ENCODE results near the gene DIAPH3. TPM values are rescaled to one million over a fixed set of nuclear protein-coding genes. Genes with fewer than 3 reads are reported as not detected.

DIAPH3 gene
- polyA plus RNA-seq, 10 donors = 7.0 to 13.8 (median 8.1) TPM

DNA sequence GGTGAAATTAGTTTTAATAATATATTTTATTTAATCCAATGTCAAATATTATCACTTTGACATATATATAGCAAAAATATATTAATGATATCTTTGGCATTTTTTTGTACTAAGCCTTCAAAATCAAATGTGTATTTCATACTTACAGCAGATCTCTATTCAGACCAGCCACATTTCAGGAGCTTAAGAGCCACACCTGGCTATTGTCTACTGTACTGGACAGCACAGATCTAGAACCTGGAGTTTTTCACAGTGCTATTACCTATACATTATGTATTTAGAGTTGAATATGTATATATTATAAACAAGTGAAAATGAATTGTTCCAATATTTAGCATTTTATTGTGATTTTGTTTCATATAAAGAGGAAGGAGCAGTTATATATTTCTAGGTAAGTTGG is 486.3 kb downstream of the DIAPH3 start:
- no peak for DNase-seq

DNA sequence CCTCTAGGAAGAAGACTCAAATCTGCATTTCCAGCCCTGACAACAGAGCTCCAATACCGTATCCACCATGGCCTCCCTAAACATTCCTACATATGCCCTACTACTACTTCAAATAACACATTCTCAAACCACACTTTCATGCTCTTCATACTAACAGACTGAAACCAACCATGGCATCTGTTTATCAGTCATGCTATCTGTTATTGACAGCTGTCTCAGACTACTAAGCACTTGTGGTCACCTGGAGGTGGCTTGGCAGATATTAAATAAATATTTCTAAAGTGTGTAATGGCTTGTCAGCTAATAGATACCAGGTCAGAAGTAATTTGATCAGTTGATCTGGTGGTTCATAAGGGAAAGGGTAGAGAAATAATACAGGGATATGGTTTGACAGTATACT is 489.1 kb downstream of the DIAPH3 start:
- DNase-seq = no peak

DNA sequence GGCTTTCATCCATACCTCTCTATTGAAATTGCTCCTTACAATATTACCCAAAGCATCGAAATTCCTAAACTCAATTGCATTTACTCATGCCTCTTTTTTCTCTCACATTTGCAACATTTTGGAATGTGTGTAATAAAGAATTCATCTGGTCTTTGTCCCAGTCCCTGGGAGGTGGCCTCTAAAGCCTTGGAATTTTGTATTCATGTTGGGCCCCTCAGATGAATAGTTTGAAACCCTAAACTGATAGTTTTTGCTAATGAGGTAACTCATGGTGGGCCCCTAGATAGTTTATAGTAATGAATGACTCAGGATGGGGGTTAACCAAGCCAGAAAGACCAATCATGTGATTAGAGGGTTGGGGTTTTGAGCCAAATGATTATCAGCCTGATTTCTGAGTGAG is 490.4 kb downstream of the DIAPH3 start:
- DNase-seq = peak in 1 of 3 donors; percentile 41

DNA sequence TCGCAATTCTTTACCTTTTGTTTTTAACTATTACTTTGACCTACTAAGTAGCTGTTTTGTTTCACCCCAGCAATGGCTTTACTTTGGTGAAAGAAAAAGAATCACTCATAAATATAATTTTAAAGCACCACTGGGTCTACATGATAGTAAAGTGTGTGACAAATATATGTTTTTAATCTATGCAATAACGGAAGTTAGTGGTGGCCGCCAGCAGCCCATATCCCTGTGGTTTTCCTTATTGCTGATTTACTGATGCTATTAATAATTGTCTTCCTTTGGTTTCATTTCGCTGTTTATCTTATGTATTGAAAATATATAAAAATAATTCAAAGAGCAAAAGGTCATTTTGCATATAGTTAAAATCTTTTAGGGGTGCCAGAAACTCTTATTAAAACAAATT is 491.3 kb downstream of the DIAPH3 start:
- no peak for DNase-seq

DNA sequence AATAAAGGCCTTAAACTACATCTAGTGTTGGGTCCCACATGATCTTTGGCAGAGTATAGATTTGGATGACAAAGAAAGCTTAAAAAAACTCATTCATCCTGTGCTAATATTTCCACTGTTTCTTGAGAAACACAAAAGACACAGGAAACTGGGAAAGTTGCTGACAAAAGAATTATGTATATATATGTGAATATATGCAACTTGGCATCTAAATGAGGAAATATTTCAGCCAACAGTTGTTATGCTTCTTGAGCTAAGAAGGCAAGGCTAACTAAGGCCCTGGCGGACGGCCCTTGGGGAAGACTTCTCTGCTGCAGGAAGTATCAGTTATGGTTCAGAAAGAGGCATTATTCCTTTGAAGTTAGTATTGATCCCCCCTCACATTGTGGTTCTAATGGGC is 491.8 kb downstream of the DIAPH3 start:
- DNase-seq = peak in 2 of 3 donors; percentile 49 to 82

DNA sequence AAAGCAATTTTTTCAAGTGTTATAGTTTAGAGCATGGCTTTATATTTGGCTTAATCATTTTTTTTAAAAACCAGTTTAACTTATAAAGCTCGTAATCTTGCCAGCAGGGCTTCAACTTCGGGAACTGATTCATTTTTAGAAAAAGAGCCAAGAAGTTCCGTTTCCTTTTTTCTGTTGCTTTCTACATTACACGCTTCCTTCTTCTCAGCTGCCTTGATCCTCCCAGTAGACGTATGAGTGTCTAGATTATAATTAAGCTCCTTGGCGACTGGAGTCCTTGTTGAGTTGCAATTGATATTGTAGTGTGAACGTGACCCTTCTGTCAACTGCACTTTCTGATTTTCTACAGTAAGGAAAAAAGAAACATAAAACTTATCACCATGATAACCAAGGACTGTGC is 497.2 kb downstream of the DIAPH3 start:
- peak; percentile 31 to 73 (median 48) for DNase-seq

DNA sequence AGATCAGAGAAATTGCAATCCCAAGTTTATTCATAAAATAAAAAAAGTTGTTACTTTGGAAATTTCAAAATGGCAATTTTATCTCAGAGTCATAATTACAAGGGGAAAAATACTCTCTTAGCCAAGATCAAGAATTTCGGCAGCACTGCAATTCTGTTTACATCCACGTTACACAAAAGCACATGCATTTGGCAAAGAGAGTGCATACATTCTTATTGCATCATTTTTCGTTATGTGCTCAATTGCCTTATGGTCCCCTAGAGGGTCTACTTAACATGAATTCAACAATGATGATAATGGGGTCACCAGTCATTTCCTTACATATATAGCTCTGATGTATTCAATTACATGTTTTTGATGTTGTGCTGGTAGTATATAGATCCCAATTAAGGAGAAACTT is 498.0 kb downstream of the DIAPH3 start:
- peak; percentile 28 to 84 (median 49) for DNase-seq

DNA sequence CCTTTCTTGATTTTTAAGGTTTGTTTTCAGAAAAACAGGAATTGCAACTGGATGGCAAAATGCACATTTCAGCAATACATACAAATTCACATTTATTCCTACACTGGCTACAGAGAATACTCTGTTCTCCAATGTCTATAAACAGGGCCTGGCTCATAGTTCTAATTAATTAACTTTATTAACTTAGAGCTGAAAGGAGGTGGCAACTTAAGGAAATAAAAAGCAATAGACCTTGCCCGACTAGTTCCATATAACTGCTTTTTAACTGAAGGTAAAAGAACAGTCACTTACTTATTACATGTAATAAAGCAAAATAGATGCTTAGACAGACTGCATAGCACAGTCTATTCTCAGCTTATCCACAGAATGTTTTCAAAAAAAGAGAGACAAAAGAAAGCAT is 498.5 kb downstream of the DIAPH3 start:
- DNase-seq = no peak

DNA sequence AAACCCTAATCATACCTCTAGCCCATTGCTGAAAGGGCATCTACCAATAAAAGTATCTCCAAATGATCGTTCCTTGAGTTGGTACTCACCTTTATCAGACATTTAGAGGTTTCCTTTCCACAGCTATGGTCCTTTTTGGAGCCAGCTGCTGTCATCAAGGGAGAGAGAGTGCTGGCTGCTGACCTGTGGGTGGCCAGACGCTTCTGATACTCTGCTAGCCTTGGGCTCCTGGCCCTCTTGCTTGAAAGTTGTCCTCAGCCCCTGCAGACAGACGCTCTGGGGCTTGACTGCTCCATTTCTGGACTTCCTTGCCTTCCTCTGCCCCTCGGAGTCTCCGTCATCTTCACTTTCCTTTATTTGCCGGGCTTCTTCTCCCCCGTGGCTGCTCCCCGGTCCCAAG is 499.1 kb downstream of the DIAPH3 start:
- DNase-seq = no peak

DNA sequence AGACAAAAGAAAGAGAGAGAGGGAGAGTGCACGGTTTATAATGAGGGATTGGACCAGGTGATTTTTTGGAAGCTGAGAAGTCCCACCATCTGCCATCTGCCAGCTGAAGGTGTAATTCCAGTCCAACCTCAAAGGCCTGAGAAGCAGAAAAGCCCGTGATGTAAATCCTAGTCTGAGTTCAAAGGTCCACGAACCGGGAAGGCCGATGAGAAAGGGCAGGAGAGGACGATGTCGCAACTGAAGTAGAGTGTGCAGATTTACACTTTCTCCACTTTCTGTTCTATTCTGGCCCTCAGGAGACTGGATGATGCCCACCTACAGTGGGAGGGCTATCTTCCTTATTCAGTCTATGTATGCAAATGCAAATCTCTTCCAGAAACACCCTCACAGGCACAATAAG is 500.0 kb downstream of the DIAPH3 start:
- DNase-seq = no peak

DNA sequence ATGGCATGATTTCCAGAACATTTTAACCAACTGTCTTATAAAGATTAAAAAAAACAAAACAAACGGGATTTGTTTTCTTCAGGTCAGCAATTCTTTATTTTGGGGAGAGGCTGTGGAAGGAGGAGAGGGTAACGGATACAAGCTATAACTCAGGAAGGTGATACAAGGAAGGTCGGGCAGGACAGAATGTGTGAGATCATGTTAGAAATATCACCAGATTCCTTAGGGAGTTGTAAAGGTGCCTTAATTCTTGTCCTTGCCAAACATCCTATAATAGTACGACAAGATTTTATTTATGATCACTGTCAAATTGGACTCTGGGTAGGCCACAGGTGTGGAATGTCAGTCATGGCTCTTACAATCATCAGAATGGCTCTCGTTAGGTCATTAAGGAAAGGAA is 503.1 kb downstream of the DIAPH3 start:
- no peak for DNase-seq

DNA sequence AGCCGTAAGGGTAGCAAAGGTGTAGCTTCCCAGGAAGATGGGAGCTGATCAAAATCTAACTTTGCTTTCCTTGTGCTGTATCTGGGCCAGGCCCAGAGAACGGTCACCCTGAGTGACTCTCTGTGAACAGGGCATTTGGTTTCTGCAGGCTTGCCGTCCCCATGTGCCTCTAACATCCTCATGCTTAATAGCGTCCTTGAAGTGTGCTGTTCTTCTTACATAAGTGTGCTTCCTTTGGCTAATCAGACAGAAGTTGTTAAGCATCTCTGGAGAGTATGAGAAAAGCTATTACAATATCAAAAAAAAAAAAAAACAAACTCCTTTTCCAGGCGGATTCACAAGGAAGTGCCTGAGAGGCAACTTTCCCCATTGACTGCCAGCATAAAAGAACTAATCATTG is 503.7 kb downstream of the DIAPH3 start:
- DNase-seq = no peak

DNA sequence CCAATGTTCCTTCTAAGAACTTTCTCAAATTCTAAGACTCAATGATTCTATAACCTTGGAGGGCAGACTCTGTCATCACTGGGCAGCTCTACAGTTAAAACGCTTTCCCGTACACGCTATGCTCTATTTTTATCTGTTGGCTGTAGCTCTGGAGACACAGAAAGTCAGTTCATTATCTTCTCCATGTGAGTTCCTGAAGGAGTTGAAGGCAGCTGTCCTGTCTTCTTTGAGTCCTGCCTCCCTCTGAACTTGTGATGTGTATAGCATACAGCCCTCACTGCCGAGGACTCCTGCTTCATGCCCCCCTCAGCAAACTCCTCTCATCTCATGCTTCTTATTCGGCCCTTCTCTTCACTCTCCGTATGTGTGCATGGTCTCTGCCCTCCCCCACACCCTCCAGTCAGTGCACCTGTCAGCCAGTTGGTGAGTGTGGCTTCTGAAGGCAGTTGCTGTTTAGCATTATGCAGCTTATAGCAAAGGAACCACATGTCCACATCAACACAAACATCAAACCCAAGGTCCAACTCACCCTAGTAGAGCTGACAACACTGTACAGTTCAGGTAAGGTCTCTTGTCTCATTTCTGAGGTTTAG is 504.9 kb downstream of the DIAPH3 start:
- DNase-seq = peak; percentile 36 to 59 (median 40)

DNA sequence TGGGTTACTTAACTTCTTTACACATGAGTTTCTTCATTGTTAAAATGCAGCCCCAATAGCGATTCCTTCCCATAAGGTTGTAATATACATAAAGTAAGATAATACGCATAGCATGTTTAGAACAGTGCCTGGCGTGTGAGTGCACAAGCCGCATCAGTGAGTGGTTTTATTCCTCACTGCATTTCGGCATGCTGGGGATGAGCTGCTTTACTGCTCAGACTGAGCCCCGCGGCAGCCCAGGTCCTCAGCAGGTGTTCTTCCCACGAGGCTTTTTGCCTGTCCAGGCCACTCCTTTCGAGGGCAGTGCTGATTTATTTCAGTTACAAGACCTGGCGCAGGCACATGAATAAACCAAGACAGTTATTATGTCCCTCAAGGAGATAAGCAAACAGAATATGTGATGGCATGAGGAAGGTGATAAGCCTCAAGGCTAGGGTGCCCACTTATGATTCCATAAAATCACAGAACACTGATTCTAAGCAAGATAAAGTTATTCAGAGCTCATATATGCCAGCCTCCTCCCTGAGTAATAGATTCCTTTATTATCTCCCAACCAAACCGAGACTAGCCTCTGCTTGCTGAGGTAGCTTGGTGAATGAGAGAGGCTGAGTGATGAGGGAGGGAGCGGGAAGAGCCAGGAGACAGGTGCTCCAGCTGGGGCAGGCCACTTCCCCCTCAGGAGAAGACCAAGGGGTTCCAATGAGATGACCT is 505.5 kb downstream of the DIAPH3 start:
- no peak for DNase-seq

DNA sequence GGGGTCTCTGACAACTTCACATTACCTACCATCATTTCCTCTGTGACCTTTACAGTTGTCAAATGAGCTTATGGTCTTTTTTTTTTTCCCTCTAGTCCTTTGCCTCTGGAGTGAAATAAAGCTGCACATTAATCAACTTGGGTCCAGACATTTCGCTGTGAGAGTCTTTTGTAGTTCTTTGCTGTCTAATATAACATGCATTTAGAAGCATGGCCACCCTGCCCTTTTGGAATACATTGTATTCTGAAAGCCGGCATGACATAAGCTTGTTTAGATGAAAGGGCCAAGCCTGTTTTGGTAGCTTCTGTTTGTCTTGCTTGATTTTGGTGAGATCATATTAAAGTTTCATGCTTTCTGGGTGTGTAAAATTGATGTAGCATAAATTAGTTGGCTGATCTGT is 509.8 kb downstream of the DIAPH3 start:
- DNase-seq = no peak

DNA sequence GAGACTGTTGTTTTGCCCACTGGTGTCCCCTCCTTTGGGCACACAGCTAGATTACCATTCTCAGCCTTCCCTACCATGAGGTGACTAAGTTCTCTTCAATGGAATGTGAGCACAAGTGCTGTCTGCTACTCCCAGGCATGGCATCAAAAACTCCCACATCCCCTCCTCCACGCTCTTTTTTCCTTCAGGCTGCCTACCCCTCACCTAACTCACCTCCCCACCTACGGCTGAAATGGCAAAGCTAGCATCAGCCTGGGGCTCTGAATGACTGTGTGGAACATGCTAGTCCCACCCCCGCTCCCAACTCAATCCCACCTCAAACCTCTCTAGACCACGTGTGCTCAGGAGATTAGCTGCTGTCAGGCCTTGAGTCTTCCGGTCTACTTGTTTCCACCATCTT is 512.2 kb downstream of the DIAPH3 start:
- DNase-seq = no peak

DNA sequence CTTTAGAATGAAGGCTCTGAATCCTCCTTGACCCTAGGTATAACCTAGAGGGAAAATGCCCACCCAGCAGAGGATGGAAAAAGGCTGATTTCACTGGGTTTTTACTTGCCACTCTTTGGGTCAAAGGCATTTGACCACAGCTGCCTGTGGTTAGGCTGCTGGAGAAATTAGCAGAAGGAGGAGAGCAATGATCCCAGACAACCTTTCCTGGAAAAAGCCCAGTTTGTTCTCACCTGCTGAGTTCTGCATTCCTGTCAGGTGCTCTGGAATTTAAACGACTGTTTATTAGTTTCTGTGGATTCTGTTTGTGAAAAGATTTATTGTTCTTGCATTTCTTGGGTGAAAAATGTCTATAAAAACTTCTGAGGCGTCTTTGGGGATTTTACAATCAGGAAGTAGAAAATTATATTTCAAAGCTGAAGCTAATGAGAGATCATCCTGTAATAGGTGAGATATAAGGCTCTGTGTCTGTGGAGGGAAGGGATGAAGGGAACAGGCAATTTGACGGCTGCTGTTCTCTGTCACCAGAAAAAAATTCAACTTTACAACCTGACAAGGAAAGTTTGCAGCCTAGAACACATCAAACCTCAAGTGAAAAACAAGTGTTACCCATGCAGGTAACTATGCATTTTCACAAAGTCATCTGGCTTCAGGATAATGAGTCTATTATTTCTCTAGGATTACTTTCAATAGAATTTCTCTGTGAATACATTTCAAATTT is 519.7 kb downstream of the DIAPH3 start:
- no peak for DNase-seq

DNA sequence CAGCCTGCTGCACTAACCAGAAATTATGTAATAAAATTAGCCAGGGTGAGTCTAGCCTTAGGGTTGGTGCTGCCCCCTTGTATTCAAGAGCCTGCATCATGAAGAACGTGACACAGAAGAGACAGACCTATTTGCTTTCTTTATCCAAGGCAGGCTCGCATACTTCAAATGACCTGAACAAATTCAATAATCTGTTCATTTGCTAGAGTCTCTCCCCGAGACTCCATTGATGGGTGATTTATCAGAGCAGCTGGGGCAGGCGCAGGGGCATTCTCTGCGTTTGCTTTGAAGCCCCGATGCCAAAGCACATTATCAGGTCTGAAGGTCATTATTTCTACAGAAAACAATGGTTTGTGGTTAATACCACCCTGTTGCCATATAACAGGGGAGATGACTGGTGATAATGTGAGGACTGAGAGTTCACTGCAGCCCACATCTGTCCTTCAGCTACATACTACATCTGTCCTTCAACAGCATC is 520.3 kb downstream of the DIAPH3 start:
- DNase-seq = no peak

DNA sequence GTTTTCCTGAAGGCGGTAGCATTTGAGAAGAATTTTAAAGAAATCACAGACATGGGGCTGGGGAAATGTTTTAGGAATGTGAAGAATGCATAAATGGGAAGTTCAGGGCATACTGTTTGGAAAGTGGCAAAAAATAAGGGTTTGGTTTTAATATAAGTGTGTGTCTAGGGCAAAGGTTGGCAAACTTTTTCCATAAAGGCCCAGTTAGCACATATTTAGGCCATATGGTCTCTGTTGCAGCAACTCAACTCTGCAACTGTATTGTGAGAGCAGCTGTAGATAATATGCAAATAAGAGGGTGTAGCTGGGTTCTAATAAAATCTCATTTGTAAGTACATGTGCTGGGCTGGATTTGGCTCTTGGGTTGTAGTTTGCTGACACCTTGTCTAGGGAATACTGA is 521.9 kb downstream of the DIAPH3 start:
- no peak for DNase-seq

DNA sequence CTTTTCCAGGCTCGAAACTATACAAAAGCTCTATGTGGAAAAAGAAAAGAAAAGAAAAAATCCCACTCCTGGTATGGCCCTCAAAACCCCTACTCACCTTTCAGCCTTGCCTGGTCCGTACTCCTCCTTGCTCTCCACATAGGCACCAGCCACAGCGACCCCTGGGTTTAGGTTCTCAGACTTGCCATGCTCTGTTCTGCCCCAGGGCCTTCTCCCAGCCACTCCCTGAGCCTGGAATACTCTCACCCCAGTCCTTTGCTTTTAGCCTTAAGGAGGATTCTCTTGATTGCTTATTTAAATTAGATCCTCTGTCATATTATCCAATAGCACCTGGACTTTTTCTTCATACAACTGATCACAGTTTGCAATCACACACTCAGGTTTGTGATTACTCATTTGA is 522.5 kb downstream of the DIAPH3 start:
- DNase-seq = no peak

DNA sequence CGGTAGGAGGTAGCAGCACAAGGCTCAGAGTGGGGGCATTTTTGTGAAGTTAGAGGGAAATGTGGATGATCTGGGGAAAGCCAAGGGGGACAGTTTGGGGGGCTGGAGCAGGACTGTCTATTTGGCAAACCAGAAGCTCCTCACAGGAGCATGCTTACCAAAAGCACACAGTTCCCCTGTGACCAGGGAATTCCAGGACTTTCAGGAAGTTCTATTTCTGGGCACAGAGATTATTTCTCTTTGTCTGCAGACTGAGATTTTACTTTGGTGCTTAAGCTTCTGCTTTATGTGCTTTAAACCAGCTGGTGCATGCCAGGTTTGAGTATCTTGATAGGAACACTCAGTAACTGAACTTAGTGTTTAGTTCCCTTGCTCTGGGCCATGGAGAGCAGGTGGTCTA is 525.3 kb downstream of the DIAPH3 start:
- no peak for DNase-seq

DNA sequence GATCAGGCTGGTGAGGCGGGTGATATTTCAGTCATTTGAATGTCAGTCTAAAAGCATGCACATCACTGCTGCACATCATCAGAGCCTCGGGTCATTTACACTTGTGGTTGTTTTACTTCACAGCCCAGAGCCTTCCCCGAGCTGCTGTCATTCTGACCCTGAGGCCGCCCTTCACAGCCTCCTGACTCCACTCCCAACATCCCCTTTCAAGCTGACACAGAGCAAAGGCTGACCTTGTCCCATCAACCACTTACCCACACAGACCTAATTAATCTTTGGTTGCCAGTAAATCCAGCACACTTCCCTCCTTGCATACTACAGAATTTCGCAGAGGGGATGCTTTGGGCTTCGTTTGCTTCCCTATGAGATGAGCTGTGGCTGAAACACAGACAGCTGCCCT is 528.1 kb downstream of the DIAPH3 start:
- no peak for DNase-seq

DNA sequence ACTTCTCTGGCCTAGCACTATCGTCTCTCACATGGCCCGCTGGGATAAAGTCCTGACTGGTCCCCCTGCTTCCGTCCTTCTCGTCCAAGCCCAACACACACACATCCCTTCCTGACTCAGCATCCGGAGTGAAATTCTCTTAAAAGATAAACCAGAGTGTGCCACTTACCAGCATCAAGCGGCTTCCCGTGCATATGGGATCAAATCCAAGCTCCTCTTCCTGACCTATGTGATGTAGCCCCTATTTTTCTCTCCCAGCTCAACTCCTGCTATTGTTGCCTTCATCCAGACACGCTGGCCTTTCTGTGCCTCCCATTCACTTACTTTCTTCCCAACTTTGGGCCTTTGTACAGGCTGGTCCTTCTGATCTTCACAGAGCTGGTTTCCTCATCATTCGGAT is 530.4 kb downstream of the DIAPH3 start:
- peak in 1 of 3 donors; percentile 30 for DNase-seq
